ENCODE data around the gene CPHXL.

- TF ChIP-seq CTCF (IDR thresholded peaks at IDR 0.05): no peak
- TF ChIP-seq POLR2A (IDR thresholded peaks at IDR 0.05): no peak
Measured at GRCh38 chr16:75770051-75770450, 43.8 kb upstream of the CPHXL start.
